HFFc6 (cell line): ENCODE data around the gene PLIN1. TPM values are rescaled to one million over a fixed set of nuclear protein-coding genes. Genes with fewer than 3 reads are reported as not detected.

Experiments used
- DNase-seq: peaks from one replicate; pipeline ENCODE4 v3.0.0-alpha.2; 2018
- H3K27ac Mint-ChIP-seq: 2 replicates; pipeline ENCODE4 v1.8.0; 2020; ENCODE audit warnings: mild to moderate bottlenecking, mixed read lengths
- H3K27me3 Mint-ChIP-seq: 2 replicates; pipeline ENCODE4 v1.8.0; 2021; ENCODE audit warnings: mild to moderate bottlenecking, moderate library complexity, mixed read lengths; ENCODE audit not compliant: insufficient read depth
- H3K36me3 Mint-ChIP-seq: 2 replicates; pipeline ENCODE4 v1.8.0; 2021; ENCODE audit warnings: low read depth, mixed read lengths
- H3K4me1 Mint-ChIP-seq: 2 replicates; pipeline ENCODE4 v1.8.0; 2020; ENCODE audit warnings: low read depth, mixed read lengths
- H3K4me3 Mint-ChIP-seq: 2 replicates; pipeline ENCODE4 v1.8.0; 2020; ENCODE audit warnings: mild to moderate bottlenecking, moderate library complexity, mixed read lengths
- H3K9me3 Mint-ChIP-seq: 2 replicates; pipeline ENCODE4 v1.8.0; 2020; ENCODE audit warnings: mild to moderate bottlenecking, mixed read lengths
- total RNA-seq, 6 experiments: library from RNA; stranded (reverse); fragmentation: NEBNext Ultra II Directional; extraction: Animal tissue kit (Norgen Biotek cat#: 25700); gene quantifications; 2 replicates in 1 of 6; 3 replicates in 5 of 6; pipeline ENCODE4 v1.2.3, GENCODE V29; 2021
- TF ChIP-seq, protein P1 (sequence below): fragments of 200-600 bp; sonication (generic); IDR thresholded peaks from 2 replicates; pipeline ENCODE4 v1.5.0; 2021; ENCODE audit warnings: antibody characterized with exemption, mild to moderate bottlenecking

Gene PLIN1
- total RNA-seq, 6 experiments from 2014 or later: not detected

DNA sequence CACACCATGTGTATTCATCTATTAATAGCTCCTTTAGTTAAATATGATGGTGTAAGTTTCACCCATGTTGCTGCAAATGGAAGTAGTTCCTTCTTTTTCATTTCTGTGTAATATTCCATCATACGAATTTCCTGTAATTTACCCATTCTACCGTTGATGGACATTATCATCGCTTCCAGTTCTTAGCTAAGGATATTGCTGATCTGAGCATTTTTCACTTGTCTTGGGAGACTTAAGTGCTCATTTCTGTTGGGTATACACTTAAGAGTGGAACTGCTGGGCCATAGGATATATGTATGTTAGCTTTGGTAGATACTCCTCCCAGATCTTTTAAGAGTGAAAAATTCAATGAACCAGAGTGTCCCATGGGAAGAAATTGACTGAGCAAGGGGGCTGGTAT is 11.0 kb downstream of the PLIN1 start:
- H3K27ac Mint-ChIP-seq: no peak overlapping the region
- TF ChIP-seq, protein P1, sequence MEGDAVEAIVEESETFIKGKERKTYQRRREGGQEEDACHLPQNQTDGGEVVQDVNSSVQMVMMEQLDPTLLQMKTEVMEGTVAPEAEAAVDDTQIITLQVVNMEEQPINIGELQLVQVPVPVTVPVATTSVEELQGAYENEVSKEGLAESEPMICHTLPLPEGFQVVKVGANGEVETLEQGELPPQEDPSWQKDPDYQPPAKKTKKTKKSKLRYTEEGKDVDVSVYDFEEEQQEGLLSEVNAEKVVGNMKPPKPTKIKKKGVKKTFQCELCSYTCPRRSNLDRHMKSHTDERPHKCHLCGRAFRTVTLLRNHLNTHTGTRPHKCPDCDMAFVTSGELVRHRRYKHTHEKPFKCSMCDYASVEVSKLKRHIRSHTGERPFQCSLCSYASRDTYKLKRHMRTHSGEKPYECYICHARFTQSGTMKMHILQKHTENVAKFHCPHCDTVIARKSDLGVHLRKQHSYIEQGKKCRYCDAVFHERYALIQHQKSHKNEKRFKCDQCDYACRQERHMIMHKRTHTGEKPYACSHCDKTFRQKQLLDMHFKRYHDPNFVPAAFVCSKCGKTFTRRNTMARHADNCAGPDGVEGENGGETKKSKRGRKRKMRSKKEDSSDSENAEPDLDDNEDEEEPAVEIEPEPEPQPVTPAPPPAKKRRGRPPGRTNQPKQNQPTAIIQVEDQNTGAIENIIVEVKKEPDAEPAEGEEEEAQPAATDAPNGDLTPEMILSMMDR: no peak
- peaks cover 2% of the 10 kb centered on the region for H3K27me3 Mint-ChIP-seq
- peaks cover 29% of the 10 kb centered on the region for H3K4me1 Mint-ChIP-seq
- no peak overlapping the region for H3K4me3 Mint-ChIP-seq
- H3K36me3 Mint-ChIP-seq: no peaks in the 10 kb centered on the region
- no peaks in the 10 kb centered on the region for H3K9me3 Mint-ChIP-seq
- no peak for DNase-seq

DNA sequence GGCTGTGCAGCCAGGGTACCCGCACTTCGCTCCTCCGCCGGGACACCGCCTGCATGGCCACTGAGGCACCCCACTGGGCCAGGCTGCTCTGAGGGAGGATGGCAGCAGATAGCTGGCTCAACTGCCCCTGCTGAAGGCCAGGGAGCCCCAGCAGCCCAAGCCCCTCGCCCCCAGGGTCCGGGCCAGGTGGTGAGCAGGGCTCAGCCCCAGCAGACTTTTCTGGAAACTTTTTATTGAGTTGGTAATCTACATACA is 11.5 kb downstream of the PLIN1 start:
- Mint-ChIP-seq H3K36me3 (no peaks in the 10 kb centered on the region), H3K4me3 (no peak overlapping the region), H3K9me3 (no peaks in the 10 kb centered on the region), H3K4me1 (peaks cover 30% of the 10 kb centered on the region), H3K27me3 (peaks cover 2% of the 10 kb centered on the region), H3K27ac (no peak overlapping the region)
- TF ChIP-seq, protein P1: no peak
- DNase-seq: no peak

DNA sequence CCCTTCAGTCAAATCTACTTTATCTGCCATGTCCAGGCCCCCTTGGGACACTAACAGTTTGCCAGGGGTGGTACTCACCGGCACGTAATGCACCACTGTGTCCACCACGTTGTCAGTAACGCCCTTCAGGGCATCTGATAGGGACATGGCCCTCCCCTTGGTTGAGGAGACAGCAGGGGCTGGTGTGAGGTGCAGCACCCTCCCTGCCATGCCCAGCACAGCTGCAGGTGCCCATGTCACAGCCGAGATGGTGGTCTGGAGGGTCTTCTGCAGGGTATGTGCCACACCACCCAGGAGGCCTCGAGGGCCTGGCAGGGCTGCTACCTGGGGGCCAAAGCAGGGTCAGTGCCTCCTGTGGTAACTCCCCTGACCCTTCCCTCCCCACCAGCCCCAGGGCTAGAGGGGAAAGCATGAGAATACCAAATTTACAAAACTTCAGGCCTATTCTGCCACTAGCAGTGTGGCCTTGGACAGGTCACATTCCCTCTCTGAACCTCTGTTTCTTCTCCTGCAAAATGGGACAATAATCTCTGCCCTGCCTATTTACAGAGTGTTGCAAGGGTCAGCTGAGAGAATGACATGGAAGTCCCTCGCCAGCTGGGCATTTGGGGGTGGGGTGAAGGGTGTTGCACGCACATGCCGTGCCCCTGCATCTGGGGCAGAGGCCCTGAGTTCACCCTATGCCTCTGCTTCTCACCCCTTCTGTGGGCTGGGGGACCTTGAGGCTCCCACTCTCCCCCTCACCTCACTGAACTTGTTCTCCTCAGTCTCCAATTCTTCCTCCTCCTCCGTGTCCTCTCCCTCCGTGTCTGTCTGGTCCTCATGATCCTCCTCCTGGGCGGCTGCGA is 12.1 kb downstream of the PLIN1 start:
- Mint-ChIP-seq H3K4me3 (no peak overlapping the region), H3K4me1 (peaks cover 30% of the 10 kb centered on the region), H3K27ac (no peak overlapping the region), H3K27me3 (peaks cover 2% of the 10 kb centered on the region), H3K9me3 (no peaks in the 10 kb centered on the region), H3K36me3 (no peaks in the 10 kb centered on the region)
- TF ChIP-seq, protein P1: no peak
- DNase-seq: no peak

DNA sequence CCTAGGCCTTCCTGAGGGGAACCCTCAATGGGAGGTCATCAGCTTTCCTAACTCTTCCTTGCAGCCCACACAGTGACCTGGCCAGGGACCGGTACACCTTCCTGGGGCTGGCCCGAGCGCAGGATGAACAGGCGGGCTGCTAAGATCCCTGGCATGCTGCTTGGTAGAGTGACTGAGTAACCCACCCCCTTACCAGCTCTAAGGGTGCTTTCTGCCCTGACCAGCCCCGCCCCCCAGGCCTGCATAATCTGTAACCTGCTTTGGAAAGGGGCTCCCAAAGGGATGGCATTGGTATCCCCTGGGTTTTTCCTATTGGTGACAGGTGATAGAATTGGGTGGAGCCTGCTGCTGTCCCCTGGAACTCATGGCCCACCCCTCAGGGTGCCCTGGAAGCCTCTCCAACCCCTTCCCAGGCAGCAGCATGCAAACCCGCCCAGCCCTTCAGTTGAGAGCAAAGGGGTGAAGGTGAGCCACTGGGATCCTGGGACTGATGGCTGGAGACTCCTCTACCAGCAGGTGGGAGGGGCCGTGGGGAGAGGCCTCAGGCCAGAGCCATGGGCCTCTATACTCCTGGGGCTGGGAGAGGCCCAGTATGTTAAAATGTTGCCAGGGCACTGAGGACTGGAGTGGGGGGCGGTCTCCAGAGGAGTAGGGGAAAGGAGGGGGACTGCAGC is 12.8 kb downstream of the PLIN1 start:
- H3K4me3 Mint-ChIP-seq: no peak overlapping the region
- 0 out of 2 replicates have a peak overlapping the region, but pooled peaks have one; percentile 18 for H3K27ac Mint-ChIP-seq
- H3K36me3 Mint-ChIP-seq: 0 out of 2 replicates have a peak, but pooled peaks cover under 1% of the 10 kb centered on the region
- H3K4me1 Mint-ChIP-seq: peaks cover 29% of the 10 kb centered on the region
- DNase-seq: no peak
- TF ChIP-seq, protein P1: no peak
- H3K27me3 Mint-ChIP-seq: peaks cover 2% of the 10 kb centered on the region
- no peaks in the 10 kb centered on the region for H3K9me3 Mint-ChIP-seq

DNA sequence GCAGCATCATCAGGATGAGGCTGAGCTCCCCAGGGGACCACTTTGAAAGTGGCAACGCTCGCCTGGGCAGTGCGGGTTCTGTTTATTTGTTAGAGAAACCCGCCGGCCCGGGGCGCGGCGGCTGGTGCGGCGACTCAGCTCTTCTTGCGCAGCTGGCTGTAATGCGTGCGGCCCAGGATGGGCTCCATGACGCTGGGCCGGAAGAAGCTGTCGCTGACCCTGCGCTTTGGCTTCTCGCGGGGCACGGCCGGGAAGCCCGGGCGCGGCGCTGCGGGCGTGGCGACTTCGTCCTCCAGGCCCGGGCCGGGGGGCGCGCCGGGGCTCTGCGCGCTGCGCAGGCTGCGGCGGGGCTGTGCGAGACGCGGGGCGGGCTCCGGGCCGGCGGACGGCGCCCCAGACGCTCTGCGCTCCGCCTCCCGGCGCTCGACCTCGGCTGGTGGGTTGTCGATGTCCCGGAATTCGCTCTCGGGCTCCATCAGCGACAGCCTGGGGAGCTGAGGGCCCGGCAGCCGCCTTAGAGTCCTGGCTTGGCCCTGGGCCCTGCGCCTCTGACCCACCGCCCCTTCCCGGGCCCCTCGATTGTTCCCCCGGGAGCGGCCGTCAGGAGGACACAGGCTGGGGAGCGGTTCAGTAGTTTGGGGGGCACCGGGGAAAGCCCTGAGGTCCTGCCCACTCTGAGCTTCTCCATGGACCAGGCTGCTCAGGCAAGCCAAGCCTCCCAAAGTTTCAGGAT is 13.6 kb downstream of the PLIN1 start:
- Mint-ChIP-seq H3K27ac (peak overlapping the region; percentile 78), H3K27me3 (no peaks in the 10 kb centered on the region; the same call in none of the 2 replicates), H3K4me3 (peak overlapping the region; percentile 34; the same call in 1 of the 2 replicates), H3K9me3 (no peaks in the 10 kb centered on the region), H3K4me1 (peaks cover 36% of the 10 kb centered on the region), H3K36me3 (peaks cover 7% of the 10 kb centered on the region)
- peak; percentile 18 for DNase-seq
- TF ChIP-seq, protein P1: no peak
